Measurements from ENCODE around the gene MRPS15. TPM values are rescaled to one million over a fixed set of nuclear protein-coding genes. Genes with fewer than 3 reads are reported as not detected.

Gene MRPS15
- polyA plus RNA-seq, 2 donors: 106 to 143 TPM

DNA sequence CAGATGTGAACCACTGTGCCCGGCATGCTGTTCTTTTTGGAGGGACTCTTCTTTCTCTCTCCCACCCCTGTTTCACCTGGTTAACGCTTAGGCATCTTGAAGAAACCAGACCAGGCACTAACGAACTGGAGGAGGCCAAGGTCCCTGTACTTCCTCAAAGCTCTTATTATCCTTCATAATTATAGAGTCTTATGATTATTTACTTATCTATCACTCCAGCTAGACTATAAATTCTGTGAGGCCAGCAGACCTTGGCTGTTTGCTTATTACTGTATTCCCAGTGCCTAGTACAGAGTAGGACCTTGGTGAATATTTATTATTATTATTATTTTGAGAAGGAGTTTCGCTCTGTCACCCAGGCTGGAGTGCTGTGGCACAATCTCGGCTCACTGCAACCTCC, 12.8 kb upstream of the MRPS15 start:
- WGBS, 2 donors: 83 to 86% methylated on average over 5 of the region's 5 CpGs
- no peaks in the 10 kb centered on the region for H3K9me3 ChIP-seq (ENCODE audit: control insufficient read depth in 2 of 2, insufficient read depth in 1 of 2, low read depth in 1 of 2, low read length in 1 of 2)
- H3K27me3 ChIP-seq (ENCODE audit: control insufficient read depth in 1 of 2, insufficient read depth in 2 of 2, low read length in 2 of 2): no peaks in the 10 kb centered on the region
- H3K36me3 ChIP-seq (ENCODE audit: control insufficient read depth in 2 of 2, insufficient read depth in 2 of 2, low read length in 1 of 2): no peaks in the 10 kb centered on the region
- H3K27ac ChIP-seq (ENCODE audit: low read depth in 2 of 2, low read length in 1 of 2): no peak overlapping the region
- H3K4me1 ChIP-seq (ENCODE audit: control insufficient read depth in 2 of 2, insufficient read depth in 2 of 2, low read length in 1 of 2): peaks cover 0 to 2% of the 10 kb centered on the region in 2 donors
- no peak overlapping the region for H3K4me3 ChIP-seq (ENCODE audit: low read depth in 1 of 2, low read length in 2 of 2)

DNA sequence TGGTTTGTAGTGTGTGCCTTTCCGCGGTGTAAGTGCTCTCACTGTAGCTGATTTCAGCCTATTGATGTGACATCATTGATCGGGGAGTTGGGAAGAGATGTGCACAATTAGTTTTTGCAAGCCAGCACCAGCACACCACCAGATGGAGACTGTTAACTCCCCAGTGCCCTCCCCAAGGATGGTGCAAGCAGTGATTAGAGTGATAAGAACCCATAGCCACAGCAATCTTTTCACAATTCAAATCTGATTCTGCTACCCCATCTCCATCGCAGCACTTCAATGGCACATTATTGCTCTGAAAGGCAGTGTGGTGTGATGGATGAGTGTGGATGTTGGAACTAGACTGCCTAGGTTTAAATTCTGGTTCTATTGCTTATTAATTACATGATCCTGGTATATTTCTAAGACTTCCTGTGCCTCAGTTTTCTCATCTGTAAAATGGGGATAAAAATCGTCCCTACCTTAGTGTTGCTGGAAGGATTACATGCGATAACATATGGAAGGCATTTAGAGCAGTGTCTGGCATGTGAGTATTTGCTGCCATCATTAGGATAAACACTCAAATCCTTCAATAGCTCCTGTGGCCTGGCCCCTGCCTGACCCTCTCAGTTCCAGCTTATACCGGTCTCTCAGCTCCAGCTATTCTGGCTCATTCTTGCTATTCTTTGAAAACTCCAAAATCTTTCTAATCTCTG, 11.9 kb upstream of the MRPS15 start:
- Histone ChIP-seq H3K4me3 (ENCODE audit: low read depth in 1 of 2, low read length in 2 of 2) (no peak overlapping the region), H3K9me3 (ENCODE audit: control insufficient read depth in 2 of 2, insufficient read depth in 1 of 2, low read depth in 1 of 2, low read length in 1 of 2) (no peaks in the 10 kb centered on the region), H3K27me3 (ENCODE audit: control insufficient read depth in 1 of 2, insufficient read depth in 2 of 2, low read length in 2 of 2) (no peaks in the 10 kb centered on the region), H3K4me1 (ENCODE audit: control insufficient read depth in 2 of 2, insufficient read depth in 2 of 2, low read length in 1 of 2) (no peaks in the 10 kb centered on the region), H3K36me3 (ENCODE audit: control insufficient read depth in 2 of 2, insufficient read depth in 2 of 2, low read length in 1 of 2) (no peaks in the 10 kb centered on the region), H3K27ac (ENCODE audit: low read depth in 2 of 2, low read length in 1 of 2) (no peak overlapping the region)
- 86 to 87% methylated on average over 7 of the region's 7 CpGs for WGBS, 2 donors

DNA sequence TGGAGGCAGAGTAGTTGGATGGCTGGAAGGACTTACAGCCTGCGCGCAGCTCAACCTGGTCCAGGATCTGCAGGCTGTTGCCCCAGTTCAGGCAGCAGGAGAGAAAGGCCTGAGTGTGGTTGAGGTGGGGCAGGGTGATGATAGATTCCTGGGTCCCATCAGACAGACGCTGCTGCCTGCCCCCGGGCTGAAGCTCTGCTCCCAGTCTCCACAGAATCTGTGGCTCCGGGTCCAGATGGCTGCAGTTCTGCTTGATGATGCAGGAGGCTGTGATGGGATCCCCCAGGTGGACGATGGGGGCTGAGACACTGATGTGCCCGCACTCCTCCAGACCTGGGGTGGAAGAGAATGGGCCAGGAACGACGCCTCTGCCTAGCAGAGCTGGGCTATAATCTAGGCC, 11.2 kb upstream of the MRPS15 start:
- Histone ChIP-seq H3K4me1 (ENCODE audit: control insufficient read depth in 2 of 2, insufficient read depth in 2 of 2, low read length in 1 of 2) (no peaks in the 10 kb centered on the region), H3K27me3 (ENCODE audit: control insufficient read depth in 1 of 2, insufficient read depth in 2 of 2, low read length in 2 of 2) (no peaks in the 10 kb centered on the region), H3K9me3 (ENCODE audit: control insufficient read depth in 2 of 2, insufficient read depth in 1 of 2, low read depth in 1 of 2, low read length in 1 of 2) (no peaks in the 10 kb centered on the region), H3K36me3 (ENCODE audit: control insufficient read depth in 2 of 2, insufficient read depth in 2 of 2, low read length in 1 of 2) (no peaks in the 10 kb centered on the region), H3K27ac (ENCODE audit: low read depth in 2 of 2, low read length in 1 of 2) (no peak overlapping the region), H3K4me3 (ENCODE audit: low read depth in 1 of 2, low read length in 2 of 2) (no peak overlapping the region)
- 57 to 64% methylated on average over 9 of the region's 9 CpGs for WGBS, 2 donors

DNA sequence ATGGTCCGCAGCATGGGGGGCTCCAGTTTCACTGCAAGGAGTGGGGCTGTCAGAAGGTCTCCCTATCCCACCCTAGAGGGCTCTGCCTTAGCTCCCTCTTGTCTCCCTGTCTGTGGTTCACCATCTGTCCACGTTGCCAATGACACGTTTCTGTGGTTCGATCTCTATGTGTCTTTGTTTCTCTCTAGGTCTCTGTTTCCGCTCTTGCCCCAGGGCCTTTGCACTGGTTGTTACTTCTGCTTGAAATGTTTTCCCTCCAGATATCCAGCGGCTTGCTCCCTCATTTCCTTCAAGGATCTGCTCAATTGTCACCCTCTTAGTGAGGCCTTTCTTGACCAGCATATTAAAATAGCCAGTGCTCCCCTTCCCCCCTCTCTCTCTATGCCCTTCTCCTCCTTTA, 8.5 kb upstream of the MRPS15 start:
- 83 to 92% methylated on average over 6 of the region's 6 CpGs for WGBS, 2 donors
- no peaks in the 10 kb centered on the region for H3K9me3 ChIP-seq (ENCODE audit: control insufficient read depth in 2 of 2, insufficient read depth in 1 of 2, low read depth in 1 of 2, low read length in 1 of 2)
- no peaks in the 10 kb centered on the region for H3K36me3 ChIP-seq (ENCODE audit: control insufficient read depth in 2 of 2, insufficient read depth in 2 of 2, low read length in 1 of 2)
- H3K4me3 ChIP-seq (ENCODE audit: low read depth in 1 of 2, low read length in 2 of 2): no peak overlapping the region
- H3K27ac ChIP-seq (ENCODE audit: low read depth in 2 of 2, low read length in 1 of 2): no peak overlapping the region
- no peaks in the 10 kb centered on the region for H3K27me3 ChIP-seq (ENCODE audit: control insufficient read depth in 1 of 2, insufficient read depth in 2 of 2, low read length in 2 of 2)
- no peaks in the 10 kb centered on the region for H3K4me1 ChIP-seq (ENCODE audit: control insufficient read depth in 2 of 2, insufficient read depth in 2 of 2, low read length in 1 of 2)

DNA sequence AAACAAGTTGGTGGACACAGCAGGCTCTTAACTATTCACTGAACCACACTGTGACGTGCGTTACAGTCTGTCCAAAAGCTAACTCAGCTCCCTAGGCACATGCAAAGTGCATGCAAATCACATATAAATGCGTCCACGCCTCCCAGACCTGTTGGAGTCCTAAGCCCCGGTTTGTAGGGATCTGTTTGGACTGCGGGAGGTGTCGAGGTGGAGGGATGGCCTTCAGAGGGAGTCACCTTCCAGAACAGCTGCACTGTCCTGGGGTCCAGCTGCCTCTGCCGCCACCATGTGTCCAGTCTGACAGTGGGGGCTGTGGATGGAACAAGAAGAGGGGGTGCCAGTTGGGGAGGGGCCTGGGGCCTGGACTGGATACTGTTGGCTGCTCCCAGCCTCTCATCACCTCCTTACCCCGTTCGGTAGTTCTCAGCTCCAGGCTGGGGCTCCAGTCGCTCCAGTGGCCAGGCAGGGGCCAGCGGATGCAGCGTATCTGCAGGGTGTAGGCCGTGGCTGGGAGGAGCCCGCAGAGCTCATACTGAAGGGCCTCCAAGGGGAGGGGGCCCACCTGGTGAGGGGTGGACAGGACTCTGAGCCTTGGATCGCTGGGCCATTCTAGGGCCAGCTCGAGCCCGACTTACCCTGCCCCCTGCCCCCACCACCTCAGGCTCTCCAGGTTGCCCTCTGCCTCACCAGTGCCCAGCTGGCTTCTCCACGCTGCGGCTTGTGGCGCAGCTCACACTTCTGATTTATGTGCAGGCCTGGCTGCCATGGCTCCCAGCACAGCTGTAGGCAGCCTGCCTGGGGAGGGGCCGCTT, 7.9 kb upstream of the MRPS15 start:
- Histone ChIP-seq H3K36me3 (ENCODE audit: control insufficient read depth in 2 of 2, insufficient read depth in 2 of 2, low read length in 1 of 2) (no peaks in the 10 kb centered on the region), H3K27ac (ENCODE audit: low read depth in 2 of 2, low read length in 1 of 2) (no peak overlapping the region), H3K27me3 (ENCODE audit: control insufficient read depth in 1 of 2, insufficient read depth in 2 of 2, low read length in 2 of 2) (no peaks in the 10 kb centered on the region), H3K4me3 (ENCODE audit: low read depth in 1 of 2, low read length in 2 of 2) (no peak overlapping the region), H3K9me3 (ENCODE audit: control insufficient read depth in 2 of 2, insufficient read depth in 1 of 2, low read depth in 1 of 2, low read length in 1 of 2) (no peaks in the 10 kb centered on the region), H3K4me1 (ENCODE audit: control insufficient read depth in 2 of 2, insufficient read depth in 2 of 2, low read length in 1 of 2) (no peaks in the 10 kb centered on the region)
- WGBS, 2 donors: 77 to 78% methylated on average over 22 of the region's 22 CpGs

DNA sequence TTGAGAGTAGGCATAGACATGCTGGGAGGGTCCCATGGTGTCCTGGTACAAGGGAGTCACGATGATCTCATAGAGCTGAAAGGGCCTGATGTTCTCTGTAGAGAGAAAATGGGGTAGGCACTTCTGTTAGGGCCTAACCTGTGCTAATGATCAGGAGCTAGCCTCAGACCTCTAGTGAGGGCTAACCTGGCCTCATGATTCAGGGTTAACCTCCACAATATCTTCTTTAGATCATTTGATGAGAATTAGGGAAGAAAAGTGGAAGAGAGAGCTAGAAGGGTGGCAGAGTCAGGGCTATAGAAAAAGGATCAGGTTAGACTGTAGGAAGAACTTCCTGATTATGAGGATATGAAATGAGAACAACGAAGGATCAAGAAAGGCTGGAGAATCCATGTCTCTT, 5.0 kb upstream of the MRPS15 start:
- 88 to 89% methylated on average over 2 of the region's 2 CpGs for WGBS, 2 donors
- no peaks in the 10 kb centered on the region for H3K27me3 ChIP-seq (ENCODE audit: control insufficient read depth in 1 of 2, insufficient read depth in 2 of 2, low read length in 2 of 2)
- no peaks in the 10 kb centered on the region for H3K36me3 ChIP-seq (ENCODE audit: control insufficient read depth in 2 of 2, insufficient read depth in 2 of 2, low read length in 1 of 2)
- no peak overlapping the region for H3K27ac ChIP-seq (ENCODE audit: low read depth in 2 of 2, low read length in 1 of 2)
- no peaks in the 10 kb centered on the region for H3K9me3 ChIP-seq (ENCODE audit: control insufficient read depth in 2 of 2, insufficient read depth in 1 of 2, low read depth in 1 of 2, low read length in 1 of 2)
- no peak overlapping the region for H3K4me3 ChIP-seq (ENCODE audit: low read depth in 1 of 2, low read length in 2 of 2)
- H3K4me1 ChIP-seq (ENCODE audit: control insufficient read depth in 2 of 2, insufficient read depth in 2 of 2, low read length in 1 of 2): peaks cover 0 to 5% of the 10 kb centered on the region in 2 donors

DNA sequence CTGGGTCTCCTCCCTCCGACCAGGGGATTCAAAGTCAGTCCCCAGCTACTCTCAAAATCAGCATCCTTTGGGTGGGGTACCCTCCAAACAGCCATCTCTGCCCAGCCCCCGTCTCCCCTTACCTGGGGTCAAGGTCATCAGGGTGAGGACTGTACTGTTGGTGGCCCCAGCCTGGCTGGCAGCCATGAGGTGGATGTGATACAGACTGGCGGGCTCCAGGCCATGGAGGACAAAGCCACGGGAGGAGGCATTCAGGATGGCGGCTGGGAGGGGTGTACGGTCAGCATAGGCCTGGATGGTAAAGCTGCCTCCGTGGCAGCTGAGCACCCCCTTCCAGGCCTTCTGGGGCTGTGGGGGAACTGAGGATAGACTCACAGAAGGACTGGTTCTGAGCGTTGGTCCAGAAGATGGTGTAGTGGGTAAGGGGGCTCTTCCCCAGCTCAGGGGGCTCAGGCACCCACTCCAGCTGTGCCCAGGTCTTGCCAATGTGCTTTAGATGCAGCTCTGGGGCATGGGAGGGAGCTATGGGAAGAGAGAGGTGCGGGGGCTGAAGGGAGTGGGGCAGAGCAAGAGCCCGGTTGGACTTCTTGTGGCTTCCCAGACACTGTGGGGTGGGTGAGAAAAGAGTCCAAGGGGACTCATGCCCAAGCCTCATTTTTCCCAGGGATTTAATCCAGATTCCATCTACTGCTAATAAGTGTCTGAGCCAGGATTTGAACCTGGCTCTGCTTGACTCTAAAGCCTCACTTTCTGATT, 3.7 kb upstream of the MRPS15 start:
- H3K4me3 ChIP-seq (ENCODE audit: low read depth in 1 of 2, low read length in 2 of 2): no peak overlapping the region
- no peaks in the 10 kb centered on the region for H3K27me3 ChIP-seq (ENCODE audit: control insufficient read depth in 1 of 2, insufficient read depth in 2 of 2, low read length in 2 of 2)
- no peaks in the 10 kb centered on the region for H3K36me3 ChIP-seq (ENCODE audit: control insufficient read depth in 2 of 2, insufficient read depth in 2 of 2, low read length in 1 of 2)
- no peak overlapping the region for H3K27ac ChIP-seq (ENCODE audit: low read depth in 2 of 2, low read length in 1 of 2)
- no peaks in the 10 kb centered on the region for H3K9me3 ChIP-seq (ENCODE audit: control insufficient read depth in 2 of 2, insufficient read depth in 1 of 2, low read depth in 1 of 2, low read length in 1 of 2)
- H3K4me1 ChIP-seq (ENCODE audit: control insufficient read depth in 2 of 2, insufficient read depth in 2 of 2, low read length in 1 of 2): peaks cover 0 to 5% of the 10 kb centered on the region in 2 donors
- WGBS, 2 donors: 87 to 90% methylated on average over 10 of the region's 10 CpGs

DNA sequence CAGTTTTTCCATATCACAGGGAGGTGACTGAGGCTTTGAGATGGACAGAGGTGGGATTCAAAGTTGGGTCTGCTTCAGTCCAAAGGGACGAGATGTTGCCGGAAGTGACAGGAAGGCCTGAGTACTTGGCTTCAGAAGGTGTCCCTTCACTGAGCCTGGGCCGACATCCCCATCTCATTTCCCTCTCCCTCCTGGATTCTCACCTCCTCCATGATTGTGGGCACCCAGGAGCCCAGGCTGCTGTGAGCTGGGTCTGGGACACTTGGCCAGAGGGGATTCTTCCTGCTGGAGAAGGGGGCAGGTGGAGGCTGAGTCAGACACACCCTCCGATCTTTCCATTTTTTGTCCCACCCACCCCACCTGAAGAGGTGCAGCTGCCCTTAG, 2.8 kb upstream of the MRPS15 start:
- Histone ChIP-seq H3K36me3 (ENCODE audit: control insufficient read depth in 2 of 2, insufficient read depth in 2 of 2, low read length in 1 of 2) (no peaks in the 10 kb centered on the region), H3K4me1 (ENCODE audit: control insufficient read depth in 2 of 2, insufficient read depth in 2 of 2, low read length in 1 of 2) (peaks cover 0 to 5% of the 10 kb centered on the region in 2 donors), H3K27me3 (ENCODE audit: control insufficient read depth in 1 of 2, insufficient read depth in 2 of 2, low read length in 2 of 2) (no peaks in the 10 kb centered on the region), H3K27ac (ENCODE audit: low read depth in 2 of 2, low read length in 1 of 2) (no peak overlapping the region), H3K9me3 (ENCODE audit: control insufficient read depth in 2 of 2, insufficient read depth in 1 of 2, low read depth in 1 of 2, low read length in 1 of 2) (no peaks in the 10 kb centered on the region), H3K4me3 (ENCODE audit: low read depth in 1 of 2, low read length in 2 of 2) (no peak overlapping the region)
- 92 to 96% methylated on average over 4 of the region's 4 CpGs for WGBS, 2 donors

DNA sequence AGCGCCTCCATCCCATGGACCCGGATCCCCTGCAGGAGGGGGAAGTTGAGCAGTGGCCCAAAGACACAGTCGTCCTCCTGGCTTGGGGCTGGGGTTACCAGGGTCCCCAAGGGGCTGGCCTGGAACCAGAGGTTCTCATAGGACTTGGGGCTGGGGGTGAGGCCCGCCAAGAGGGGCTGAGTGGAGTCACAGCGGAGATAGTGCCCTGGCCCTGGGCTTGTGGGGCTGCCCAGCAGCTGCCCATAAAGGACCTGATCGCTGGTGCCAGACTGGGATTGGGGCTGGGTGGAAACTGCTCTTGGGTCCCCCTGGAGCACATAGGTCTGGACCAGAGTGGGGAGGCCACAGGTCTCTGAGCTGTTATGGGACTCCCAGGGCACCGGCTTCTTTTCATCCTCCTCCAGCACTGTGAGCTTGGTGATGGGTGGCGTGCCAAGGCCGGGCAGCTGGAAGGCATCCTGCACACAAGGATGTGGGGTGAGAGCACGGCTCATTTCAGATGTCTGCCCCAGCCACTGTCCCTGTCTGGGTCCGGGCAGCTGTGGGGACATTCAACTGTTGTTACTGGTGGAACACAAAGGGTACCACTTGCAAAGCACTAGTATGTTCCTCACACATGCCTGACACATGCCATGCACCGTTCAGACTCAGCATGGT, 2.3 kb upstream of the MRPS15 start:
- H3K27ac ChIP-seq (ENCODE audit: low read depth in 2 of 2, low read length in 1 of 2): no peak overlapping the region
- no peak overlapping the region for H3K4me3 ChIP-seq (ENCODE audit: low read depth in 1 of 2, low read length in 2 of 2)
- peaks cover under 1 to 3% of the 10 kb centered on the region in 2 donors for H3K36me3 ChIP-seq (ENCODE audit: control insufficient read depth in 2 of 2, insufficient read depth in 2 of 2, low read length in 1 of 2)
- H3K27me3 ChIP-seq (ENCODE audit: control insufficient read depth in 1 of 2, insufficient read depth in 2 of 2, low read length in 2 of 2): no peaks in the 10 kb centered on the region
- WGBS, 2 donors: 84 to 89% methylated on average over 12 of the region's 12 CpGs
- peaks cover 0 to 5% of the 10 kb centered on the region in 2 donors for H3K4me1 ChIP-seq (ENCODE audit: control insufficient read depth in 2 of 2, insufficient read depth in 2 of 2, low read length in 1 of 2)
- H3K9me3 ChIP-seq (ENCODE audit: control insufficient read depth in 2 of 2, insufficient read depth in 1 of 2, low read depth in 1 of 2, low read length in 1 of 2): no peaks in the 10 kb centered on the region
